GM12874 (cell line): ENCODE measurements around the gene DIS3L2.

ENCODE experiments used
- CTCF ChIP-seq: IDR thresholded peaks from 2 replicates; pipeline ENCODE4 v1.5.1; 2011; ENCODE audit warnings: low read depth, mild to moderate bottlenecking, control low read depth, low read length, moderate library complexity; ENCODE audit not compliant: insufficient read depth

Gene DIS3L2

GRCh38 chr2:231926180-231926741 lies 35.3 kb upstream of the DIS3L2 start, which contains the start of gene NPPC:
Gene NPPC (minus strand): TSS chr2:231926396. CDS start chr2:231926249, 147 bp downstream.
- peak; percentile 64 for TF ChIP-seq CTCF

- TF ChIP-seq CTCF = no peak
Measured at GRCh38 chr2:231926761-231927565, 34.5 kb upstream of the DIS3L2 start.

GRCh38 chr2:231927566-231927890 lies 34.0 kb upstream of the DIS3L2 start:
- TF ChIP-seq CTCF = no peak

- no peak for TF ChIP-seq CTCF
Measured at GRCh38 chr2:231928481-231928880, 33.0 kb upstream of the DIS3L2 start.

GRCh38 chr2:231928901-231929725 lies 32.4 kb upstream of the DIS3L2 start:
- no peak for TF ChIP-seq CTCF

GRCh38 chr2:231929961-231930592 lies 31.4 kb upstream of the DIS3L2 start:
- TF ChIP-seq CTCF = peak; percentile 73
